Transverse colon (tissue), 4 donors: Measurements from ENCODE around the gene LSM14B. TPM values are rescaled to one million over a fixed set of nuclear protein-coding genes. Genes with fewer than 3 reads are reported as not detected.

Experiments used
- DNase-seq: peaks from one replicate; pipeline ENCODE4 v3.0.0-alpha.2; 2019
- H3K27ac ChIP-seq, 4 donors: fragments of 200-600 bp; sonication (generic); 2 replicates each; pipeline ENCODE4 v1.5.1; 2016 to 2018; ENCODE audit warnings: inconsistent platforms in 4 of 4
- H3K27me3 ChIP-seq: fragments of 200-600 bp; sonication (generic); 2 replicates; pipeline ENCODE4 v1.5.1; 2017; ENCODE audit warnings: inconsistent platforms
- H3K36me3 ChIP-seq, 4 donors: fragments of 200-600 bp; sonication (generic); 2 replicates each; pipeline ENCODE4 v1.5.1; 2017 to 2019; ENCODE audit warnings: inconsistent platforms in 4 of 4
- H3K4me1 ChIP-seq, 4 donors: fragments of 200-600 bp; sonication (generic); 2 replicates each; pipeline ENCODE4 v1.5.1; 2017 to 2020; ENCODE audit warnings: inconsistent platforms in 4 of 4
- H3K4me3 ChIP-seq, 4 donors: fragments of 200-600 bp; sonication (generic); 1 replicate in 1 of 4; 2 replicates in 3 of 4; pipeline versions ENCODE4 v1.5.1 to v1.6.1; 2017 to 2019; ENCODE audit warnings: inconsistent platforms in 4 of 4
- H3K9me3 ChIP-seq, 2 donors: fragments of 200-600 bp; sonication (generic); 2 replicates each; pipeline ENCODE4 v1.5.1; 2017 to 2019; ENCODE audit warnings: inconsistent platforms in 2 of 2
- EP300 ChIP-seq: sonication (generic); formaldehyde crosslinking; IDR thresholded peaks from one replicate; pipeline ENCODE4 v1.6.1; 2017; ENCODE audit warnings: antibody characterized with exemption, low read depth
- POLR2A ChIP-seq: fragments of 450-650 bp; IDR thresholded peaks from one replicate; pipeline ENCODE4 v1.6.1; 2016; ENCODE audit warnings: antibody characterized with exemption, mild to moderate bottlenecking, moderate library complexity
- POLR2AphosphoS5 ChIP-seq, 3 donors: sonication (generic); formaldehyde crosslinking; IDR thresholded peaks; one replicate each; pipeline ENCODE4 v1.6.1; 2016; ENCODE audit warnings: antibody characterized with exemption in 3 of 3
- WGBS, 2 donors: methylation state at CpG; one replicate each; pipeline ENCODE4 v1.1.5; 2018; ENCODE audit warnings: low coverage in 1 of 2; 5-methylcytosine and 5-hydroxymethylcytosine counted together
- in situ Hi-C, 4 donors: fragments of 200-750 bp; cut with MboI; loops; one replicate each; pipeline versions ENCODE4 v1.15.0 to v1.15.1; 2017; ENCODE audit warnings: low sequenced_read_pairs in 3 of 4, low pct_ligation_motif_present in 1 of 4, low pct_unique_long_range_greater_than_20kb in 1 of 4
- intact Hi-C: fragments of 100-400 bp; cut with DNase I; formaldehyde crosslinking; loops from one replicate; pipeline ENCODE4 v1.15.1; 2023; ENCODE audit warnings: low total_unique reads
- total RNA-seq, 4 donors: library from RNA; depleted of rRNA; stranded (reverse); fragments of >200 nt; gene quantifications; one replicate each; pipeline ENCODE4 v1.1.0, GENCODE V29; 2016
- TF ChIP-seq, protein P1 (sequence below), 5 experiments: fragments of 200-600 bp in 3 of 5; fragments of 450-650 bp in 2 of 5; sonication (generic) in 3 of 5; IDR thresholded peaks; 1 replicate in 2 of 5; 2 replicates in 3 of 5; pipeline ENCODE4 v1.5.1; 2016 to 2017; ENCODE audit warnings: antibody characterized with exemption in 5 of 5, inconsistent platforms in 3 of 5, mild to moderate bottlenecking in 2 of 5, moderate library complexity in 1 of 5

LSM14B gene
- total RNA-seq, 4 donors from 2014 or later, result 22.1 to 45.3 (median 35.6) TPM

DNA sequence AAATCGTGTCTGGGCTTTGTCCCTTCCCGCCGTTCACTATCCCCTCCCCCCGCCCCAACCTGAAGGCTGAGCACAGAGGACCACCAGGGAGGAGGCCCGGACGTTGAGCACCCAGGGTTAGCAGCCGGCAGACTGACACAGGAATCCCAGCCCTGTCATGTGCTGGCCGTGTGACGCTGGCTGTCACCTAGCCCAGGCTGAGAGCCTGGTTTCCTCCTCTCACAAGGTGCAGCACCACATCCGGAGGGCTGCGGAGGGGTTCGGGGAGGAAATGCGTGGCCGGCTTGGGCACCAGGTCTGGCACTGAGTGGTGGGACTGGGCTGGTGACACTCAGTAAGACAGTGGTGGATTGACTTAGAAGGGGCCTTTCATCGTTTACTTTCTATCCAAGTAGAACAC is 4.6 kb upstream of the LSM14B start:
- Histone ChIP-seq H3K4me1 (peaks cover 0 to 13% (median 10%) of the 10 kb centered on the region in 4 donors), H3K4me3 (no peak overlapping the region), H3K9me3 (peaks cover 4 to 7% of the 10 kb centered on the region in 2 donors), H3K27me3 (peaks cover 4% of the 10 kb centered on the region), H3K36me3 (no peaks in the 10 kb centered on the region), H3K27ac (no peak overlapping the region)
- TF ChIP-seq EP300 (no peak), POLR2AphosphoS5 (IDR thresholded peaks at IDR 0.05) (no peak), POLR2A (no peak)
- TF ChIP-seq, protein P1, sequence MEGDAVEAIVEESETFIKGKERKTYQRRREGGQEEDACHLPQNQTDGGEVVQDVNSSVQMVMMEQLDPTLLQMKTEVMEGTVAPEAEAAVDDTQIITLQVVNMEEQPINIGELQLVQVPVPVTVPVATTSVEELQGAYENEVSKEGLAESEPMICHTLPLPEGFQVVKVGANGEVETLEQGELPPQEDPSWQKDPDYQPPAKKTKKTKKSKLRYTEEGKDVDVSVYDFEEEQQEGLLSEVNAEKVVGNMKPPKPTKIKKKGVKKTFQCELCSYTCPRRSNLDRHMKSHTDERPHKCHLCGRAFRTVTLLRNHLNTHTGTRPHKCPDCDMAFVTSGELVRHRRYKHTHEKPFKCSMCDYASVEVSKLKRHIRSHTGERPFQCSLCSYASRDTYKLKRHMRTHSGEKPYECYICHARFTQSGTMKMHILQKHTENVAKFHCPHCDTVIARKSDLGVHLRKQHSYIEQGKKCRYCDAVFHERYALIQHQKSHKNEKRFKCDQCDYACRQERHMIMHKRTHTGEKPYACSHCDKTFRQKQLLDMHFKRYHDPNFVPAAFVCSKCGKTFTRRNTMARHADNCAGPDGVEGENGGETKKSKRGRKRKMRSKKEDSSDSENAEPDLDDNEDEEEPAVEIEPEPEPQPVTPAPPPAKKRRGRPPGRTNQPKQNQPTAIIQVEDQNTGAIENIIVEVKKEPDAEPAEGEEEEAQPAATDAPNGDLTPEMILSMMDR (IDR thresholded peaks at IDR 0.05), result no peak
- intact Hi-C loops (no loop called here), in situ Hi-C loops (no loop called here)
- WGBS, 2 donors, result 48% methylated on average over 15 of the region's 15 CpGs; no CpG with 5 or more reads in 1 of the 2 donors
- peak; percentile 48 for DNase-seq

DNA sequence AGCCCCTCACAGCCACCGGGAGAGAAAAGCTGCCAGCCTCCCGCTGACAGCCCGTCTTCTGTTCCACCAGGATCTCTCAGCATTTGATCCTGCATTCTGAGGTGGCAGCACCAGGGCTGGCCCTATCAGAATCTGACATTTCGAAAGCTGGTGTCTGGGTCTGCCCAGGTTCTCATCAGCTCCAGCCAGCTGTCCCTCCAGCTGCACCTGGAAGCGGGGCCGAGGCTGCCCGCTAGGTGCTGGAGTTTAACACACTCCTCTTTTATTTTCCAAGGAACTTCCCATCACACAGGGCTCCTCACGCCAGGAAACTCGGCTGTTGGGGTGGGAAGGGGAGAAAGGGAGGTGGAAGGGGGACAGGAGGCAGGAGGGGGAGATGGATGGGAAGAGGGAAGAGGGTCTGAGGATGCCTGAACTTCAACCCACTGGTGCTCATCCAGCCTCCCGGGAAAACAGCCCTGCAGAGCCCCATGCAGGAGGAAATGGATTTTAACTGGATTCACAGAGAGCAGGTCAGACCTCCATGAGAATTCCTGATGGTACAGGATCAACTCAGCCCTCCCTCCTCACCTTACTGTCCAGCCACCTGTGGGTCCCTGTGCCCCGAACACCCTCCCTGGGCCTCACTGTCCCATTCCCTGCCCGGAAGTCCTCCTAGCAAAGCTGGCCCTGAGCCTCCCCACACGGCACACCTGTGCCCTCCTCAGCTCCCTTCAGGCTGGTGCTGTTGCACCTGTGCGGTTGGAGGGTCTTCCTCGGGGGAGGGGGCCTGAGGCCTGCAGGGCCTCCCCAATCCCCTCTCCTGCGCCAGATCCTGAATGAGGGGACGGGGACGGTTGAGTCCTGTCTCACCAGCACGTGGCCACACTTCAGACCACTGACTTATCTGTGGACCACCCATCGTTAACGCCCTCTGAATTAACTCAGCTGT is 3.9 kb upstream of the LSM14B start:
- TF ChIP-seq POLR2A (no peak), POLR2AphosphoS5 (IDR thresholded peaks at IDR 0.05) (no peak), EP300 (no peak)
- TF ChIP-seq, protein P1 (IDR thresholded peaks at IDR 0.05), result no peak
- DNase-seq, result no peak
- in situ Hi-C loops (no loop called here), intact Hi-C loops (no loop called here)
- Histone ChIP-seq H3K9me3 (no peaks in the 10 kb centered on the region), H3K27ac (no peak overlapping the region), H3K36me3 (no peaks in the 10 kb centered on the region), H3K4me3 (no peak overlapping the region), H3K27me3 (no peaks in the 10 kb centered on the region), H3K4me1 (peaks cover 2 to 18% (median 14%) of the 10 kb centered on the region in 4 donors)
- 64 to 80% methylated on average over 1 to 21 of the region's 21 CpGs for WGBS, 2 donors

DNA sequence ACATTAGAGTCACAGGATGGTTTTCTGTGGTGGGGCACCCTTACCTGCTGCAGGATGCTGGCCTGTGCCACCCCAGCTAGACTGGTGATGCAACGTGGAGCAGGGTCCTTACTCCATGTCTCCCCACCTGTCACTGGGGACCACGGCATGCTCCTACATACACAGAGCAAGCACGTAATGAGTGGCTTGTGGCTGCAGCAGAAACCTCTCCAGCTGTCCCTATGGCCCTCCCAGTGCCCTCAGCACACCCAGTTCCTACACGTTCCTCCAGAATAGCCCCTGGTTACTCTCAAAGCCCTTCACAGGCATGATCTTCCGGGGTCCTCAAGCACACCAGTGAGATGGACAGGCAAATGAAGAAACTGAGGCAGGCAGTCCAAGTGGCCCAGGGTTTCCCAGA is 3.2 kb upstream of the LSM14B start:
- no peak for DNase-seq
- Histone ChIP-seq H3K9me3 (no peaks in the 10 kb centered on the region), H3K4me3 (no peak overlapping the region), H3K27ac (no peak overlapping the region), H3K36me3 (no peaks in the 10 kb centered on the region), H3K27me3 (no peaks in the 10 kb centered on the region), H3K4me1 (peaks cover 9 to 23% (median 21%) of the 10 kb centered on the region in 4 donors)
- TF ChIP-seq POLR2AphosphoS5 (IDR thresholded peaks at IDR 0.05) (no peak), POLR2A (no peak), EP300 (no peak)
- TF ChIP-seq, protein P1 (IDR thresholded peaks at IDR 0.05), result no peak
- intact Hi-C loops, result no loop called here
- in situ Hi-C loops, result no loop called here
- WGBS, 2 donors, result 84 to 100% methylated on average over 1 to 5 of the region's 5 CpGs

DNA sequence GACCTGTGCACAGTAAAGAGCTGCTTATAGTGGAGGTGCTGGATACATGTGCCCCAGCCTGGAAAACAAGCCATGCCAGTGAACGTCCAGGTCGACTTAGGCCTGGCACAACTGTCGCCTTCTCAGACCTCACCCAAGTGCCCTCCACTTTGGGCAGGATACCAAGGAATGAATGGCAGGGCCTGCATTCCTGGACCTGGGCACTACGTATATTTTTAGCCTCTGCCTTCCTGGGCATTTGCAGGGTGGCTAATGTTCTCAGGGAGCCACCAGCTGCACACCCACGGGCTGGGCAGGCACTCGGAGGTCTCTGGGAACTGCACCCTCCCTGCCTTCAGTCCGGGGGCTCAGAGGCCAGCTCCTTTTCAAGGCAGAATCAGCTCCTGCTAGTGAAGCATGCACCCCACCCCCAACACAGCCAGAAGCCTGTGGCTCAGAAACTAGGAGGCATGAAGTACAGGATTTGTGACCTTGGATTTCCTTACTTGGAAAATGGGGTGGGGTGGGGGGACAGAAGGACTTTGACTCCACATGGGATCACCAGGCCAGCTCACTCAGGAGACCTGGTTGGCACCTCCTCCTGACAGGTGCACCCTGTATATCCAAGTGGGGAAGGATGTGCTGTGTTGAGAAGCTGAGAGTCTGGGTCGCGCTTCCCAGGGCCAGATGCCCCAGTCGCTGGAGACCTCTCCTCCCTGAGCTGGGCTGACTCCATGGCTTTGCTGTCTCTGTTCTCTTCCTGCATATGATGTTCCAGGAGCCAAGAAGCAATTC is 2.5 kb upstream of the LSM14B start:
- intact Hi-C loops, result loop anchor here (5.0 kb wide), 1 partner anchor 52 kb away; the partner anchor contains the start of gene TAF4
- no peak overlapping the region for H3K4me3 ChIP-seq
- peak; percentile 55 for DNase-seq
- H3K9me3 ChIP-seq, result no peaks in the 10 kb centered on the region
- peaks cover 11 to 25% (median 23%) of the 10 kb centered on the region in 4 donors for H3K4me1 ChIP-seq
- peak overlapping the region in 2 of 4 donors; percentile 6 to 97 for H3K27ac ChIP-seq
- in situ Hi-C loops, result loop anchor here in 2 of 4 donors (10.0 kb wide), 1 partner anchor 55 kb away; the partner anchor contains the start of gene TAF4 (in 2 of the 2)
- no peak for TF ChIP-seq POLR2AphosphoS5 (IDR thresholded peaks at IDR 0.05)
- no peak for TF ChIP-seq EP300
- WGBS, 2 donors, result 42% methylated on average over 6 of the region's 10 CpGs; no CpG with 5 or more reads in 1 of the 2 donors
- H3K36me3 ChIP-seq, result no peaks in the 10 kb centered on the region
- H3K27me3 ChIP-seq, result no peaks in the 10 kb centered on the region
